K562 (cell line): ENCODE results near the gene LY6G6F. TPM values are rescaled to one million over a fixed set of nuclear protein-coding genes. Genes with fewer than 3 reads are reported as not detected.
A peak's percentile ranks its signal among the peaks of the same experiment; 100 is the strongest.

Experiments used
- CBX8 ChIP-seq: fragments of 200-600 bp; sonication (generic); IDR thresholded peaks from 2 replicates; pipeline ENCODE4 v1.6.1; 2012; ENCODE audit warnings: borderline replicate concordance, mixed run types, low read depth, mild to moderate bottlenecking, moderate library complexity, mixed read lengths, low read length, control low read depth, inconsistent platforms; ENCODE audit not compliant: poor library complexity, severe bottlenecking; ENCODE audit errors: extremely low read depth
- FOXM1 ChIP-seq, 2 experiments: fragments of 450-650 bp in 1 of 2; sonication (generic) in 1 of 2; formaldehyde crosslinking in 1 of 2; IDR thresholded peaks; 2 replicates each; pipeline versions ENCODE4 v1.6.1 to v1.9.0; 2017 to 2022; ENCODE audit warnings: low read depth in 2 of 2, mild to moderate bottlenecking in 2 of 2, missing genetic modification reagents in 1 of 2, moderate library complexity in 1 of 2
- LCOR ChIP-seq: sonication (generic); formaldehyde crosslinking; IDR thresholded peaks from 2 replicates; pipeline ENCODE4 v1.8.0; 2022; ENCODE audit warnings: mild to moderate bottlenecking, missing genetic modification reagents
- ZNF184 ChIP-seq: sonication (generic); formaldehyde crosslinking; IDR thresholded peaks from 2 replicates; pipeline ENCODE4 v1.5.0; 2020; ENCODE audit warnings: missing genetic modification reagents
- ZNF444 ChIP-seq: fragments of 250-450 bp; sonication (Bioruptor Pico); IDR thresholded peaks from 2 replicates; pipeline ENCODE4 v1.4.0; 2020; ENCODE audit warnings: mild to moderate bottlenecking, moderate library complexity
- polyA plus RNA-seq, 8 experiments: library from polyadenylated mRNA; depleted of rRNA in 4 of 8; stranded (reverse) in 5 of 8; unstranded in 3 of 8; fragments of >200 nt; fragmentation: Nextera tagmentation in 2 of 8; fragmentation: Illumina TruSeq in 1 of 8; extraction: Ambion mirVana in 2 of 8; extraction: Trizol in 1 of 8; gene quantifications; 2 replicates each; pipeline versions ENCODE4 v1.2.1 to v1.2.3, GENCODE V29; 2011 to 2014; ENCODE audit warnings: inconsistent platforms in 1 of 8, missing spikeins in 1 of 8
- total RNA-seq, 7 experiments: library from RNA; depleted of rRNA in 6 of 7; stranded (reverse); fragments of >200 nt in 6 of 7; fragmentation: Illumina TruSeq in 2 of 7; extraction: Trizol in 2 of 7; gene quantifications; 2 replicates each; pipeline versions ENCODE4 v1.2.1 to v1.2.3, GENCODE V29; 2011 to 2021; ENCODE audit warnings: low replicate concordance in 1 of 7
- TF ChIP-seq, protein P1 (sequence below): fragments of 450-650 bp; conservative IDR thresholded peaks from 2 replicates; pipeline ENCODE4 v1.6.1; 2016; ENCODE audit warnings: missing genetic modification characterization, low read depth, mild to moderate bottlenecking, missing compliant biosample characterization, moderate library complexity
- TF ChIP-seq, protein P2 (sequence below): fragments of 150-350 bp; conservative IDR thresholded peaks from 2 replicates; pipeline ENCODE4 v1.6.1; 2014; ENCODE audit warnings: low read length
- TF ChIP-seq, protein P3 (sequence below): fragments of 200-400 bp; formaldehyde crosslinking; IDR thresholded peaks from 2 replicates; pipeline ENCODE4 v1.6.1; 2017; ENCODE audit warnings: mild to moderate bottlenecking, low read depth, low read length, moderate library complexity
- TF ChIP-seq, protein P4 (sequence below): fragments of 250-450 bp; sonication (Bioruptor Pico); IDR thresholded peaks from 2 replicates; pipeline ENCODE4 v1.4.0; 2020; ENCODE audit warnings: mild to moderate bottlenecking, moderate library complexity
- TF ChIP-seq, protein P5 (sequence below): IDR thresholded peaks from 2 replicates; pipeline ENCODE4 v1.6.1; 2016; ENCODE audit warnings: missing genetic modification characterization, missing compliant biosample characterization

The LY6G6F gene
- total and polyA plus RNA-seq, 9 of the 15 experiments (the other 6 are each of a cell fraction or from before 2014, with no cell fraction given) = 0.14 to 0.50 (median 0.28) TPM; not detected in 2

DNA sequence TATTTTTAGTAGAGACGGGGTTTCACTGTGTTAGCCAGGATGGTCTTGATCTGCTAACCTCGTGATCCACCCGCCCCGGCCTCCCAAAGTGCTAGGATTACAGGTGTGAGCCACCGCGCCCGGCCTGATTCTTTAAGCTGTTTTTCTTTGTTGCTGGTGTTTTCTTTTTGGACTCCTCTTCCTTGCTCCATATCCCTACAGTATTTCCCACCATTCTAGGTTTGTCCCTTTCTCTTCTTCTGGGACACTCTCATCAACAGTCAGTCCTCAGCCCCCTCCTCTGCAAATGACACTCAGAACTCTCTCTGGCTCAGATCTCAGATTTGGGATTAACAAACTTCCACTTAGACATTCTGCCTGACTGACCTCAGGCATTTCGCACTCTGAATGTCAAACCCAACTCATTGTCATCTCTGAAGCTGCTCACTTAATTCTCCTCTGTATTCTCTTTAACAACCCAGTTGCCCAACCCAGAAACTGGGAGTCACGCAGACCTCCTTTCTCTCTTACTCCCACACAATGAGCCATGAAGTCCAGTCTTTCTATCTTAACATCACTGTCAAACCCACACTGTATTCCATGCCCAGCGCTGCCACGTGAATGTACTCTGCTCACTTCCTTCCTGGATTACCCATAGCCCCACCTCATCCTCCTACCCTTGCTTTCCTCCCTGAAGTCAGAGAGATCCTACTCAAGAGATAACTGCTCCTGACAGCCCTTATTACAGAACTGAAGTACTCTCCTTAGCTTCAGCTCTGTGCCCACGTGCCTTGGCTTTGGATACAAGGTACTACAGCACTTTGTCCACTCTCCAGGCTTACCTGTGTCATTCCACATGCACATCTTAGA, 19.1 kb downstream of the LY6G6F start (continued):
- TF ChIP-seq, protein P1, sequence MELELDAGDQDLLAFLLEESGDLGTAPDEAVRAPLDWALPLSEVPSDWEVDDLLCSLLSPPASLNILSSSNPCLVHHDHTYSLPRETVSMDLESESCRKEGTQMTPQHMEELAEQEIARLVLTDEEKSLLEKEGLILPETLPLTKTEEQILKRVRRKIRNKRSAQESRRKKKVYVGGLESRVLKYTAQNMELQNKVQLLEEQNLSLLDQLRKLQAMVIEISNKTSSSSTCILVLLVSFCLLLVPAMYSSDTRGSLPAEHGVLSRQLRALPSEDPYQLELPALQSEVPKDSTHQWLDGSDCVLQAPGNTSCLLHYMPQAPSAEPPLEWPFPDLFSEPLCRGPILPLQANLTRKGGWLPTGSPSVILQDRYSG (tag) = peak; percentile 70; the same call in 1 of the 2 replicates
- no peak for TF ChIP-seq ZNF184 (CRISPR knock-in tag)
- no peak for TF ChIP-seq FOXM1 (IDR thresholded peaks at IDR 0.05; ENCODE audit: low read depth)
- TF ChIP-seq FOXM1 (CRISPR knock-in tag; IDR thresholded peaks at IDR 0.05; ENCODE audit: low read depth) = 0 out of 2 replicates have a peak, but pooled peaks have one; percentile 6
- TF ChIP-seq LCOR (CRISPR knock-in tag) = 0 out of 2 replicates have a peak, but pooled peaks have one; percentile 62
- TF ChIP-seq ZNF444 (CRISPR knock-in tag) = 0 out of 2 replicates have a peak, but pooled peaks have one; percentile 60
- TF ChIP-seq, protein P2, sequence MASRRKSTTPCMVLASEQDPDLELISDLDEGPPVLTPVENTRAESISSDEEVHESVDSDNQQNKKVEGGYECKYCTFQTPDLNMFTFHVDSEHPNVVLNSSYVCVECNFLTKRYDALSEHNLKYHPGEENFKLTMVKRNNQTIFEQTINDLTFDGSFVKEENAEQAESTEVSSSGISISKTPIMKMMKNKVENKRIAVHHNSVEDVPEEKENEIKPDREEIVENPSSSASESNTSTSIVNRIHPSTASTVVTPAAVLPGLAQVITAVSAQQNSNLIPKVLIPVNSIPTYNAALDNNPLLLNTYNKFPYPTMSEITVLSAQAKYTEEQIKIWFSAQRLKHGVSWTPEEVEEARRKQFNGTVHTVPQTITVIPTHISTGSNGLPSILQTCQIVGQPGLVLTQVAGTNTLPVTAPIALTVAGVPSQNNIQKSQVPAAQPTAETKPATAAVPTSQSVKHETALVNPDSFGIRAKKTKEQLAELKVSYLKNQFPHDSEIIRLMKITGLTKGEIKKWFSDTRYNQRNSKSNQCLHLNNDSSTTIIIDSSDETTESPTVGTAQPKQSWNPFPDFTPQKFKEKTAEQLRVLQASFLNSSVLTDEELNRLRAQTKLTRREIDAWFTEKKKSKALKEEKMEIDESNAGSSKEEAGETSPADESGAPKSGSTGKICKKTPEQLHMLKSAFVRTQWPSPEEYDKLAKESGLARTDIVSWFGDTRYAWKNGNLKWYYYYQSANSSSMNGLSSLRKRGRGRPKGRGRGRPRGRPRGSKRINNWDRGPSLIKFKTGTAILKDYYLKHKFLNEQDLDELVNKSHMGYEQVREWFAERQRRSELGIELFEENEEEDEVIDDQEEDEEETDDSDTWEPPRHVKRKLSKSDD = no peak
- TF ChIP-seq, protein P3, sequence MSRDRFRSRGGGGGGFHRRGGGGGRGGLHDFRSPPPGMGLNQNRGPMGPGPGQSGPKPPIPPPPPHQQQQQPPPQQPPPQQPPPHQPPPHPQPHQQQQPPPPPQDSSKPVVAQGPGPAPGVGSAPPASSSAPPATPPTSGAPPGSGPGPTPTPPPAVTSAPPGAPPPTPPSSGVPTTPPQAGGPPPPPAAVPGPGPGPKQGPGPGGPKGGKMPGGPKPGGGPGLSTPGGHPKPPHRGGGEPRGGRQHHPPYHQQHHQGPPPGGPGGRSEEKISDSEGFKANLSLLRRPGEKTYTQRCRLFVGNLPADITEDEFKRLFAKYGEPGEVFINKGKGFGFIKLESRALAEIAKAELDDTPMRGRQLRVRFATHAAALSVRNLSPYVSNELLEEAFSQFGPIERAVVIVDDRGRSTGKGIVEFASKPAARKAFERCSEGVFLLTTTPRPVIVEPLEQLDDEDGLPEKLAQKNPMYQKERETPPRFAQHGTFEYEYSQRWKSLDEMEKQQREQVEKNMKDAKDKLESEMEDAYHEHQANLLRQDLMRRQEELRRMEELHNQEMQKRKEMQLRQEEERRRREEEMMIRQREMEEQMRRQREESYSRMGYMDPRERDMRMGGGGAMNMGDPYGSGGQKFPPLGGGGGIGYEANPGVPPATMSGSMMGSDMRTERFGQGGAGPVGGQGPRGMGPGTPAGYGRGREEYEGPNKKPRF = no peak
- TF ChIP-seq, protein P4, sequence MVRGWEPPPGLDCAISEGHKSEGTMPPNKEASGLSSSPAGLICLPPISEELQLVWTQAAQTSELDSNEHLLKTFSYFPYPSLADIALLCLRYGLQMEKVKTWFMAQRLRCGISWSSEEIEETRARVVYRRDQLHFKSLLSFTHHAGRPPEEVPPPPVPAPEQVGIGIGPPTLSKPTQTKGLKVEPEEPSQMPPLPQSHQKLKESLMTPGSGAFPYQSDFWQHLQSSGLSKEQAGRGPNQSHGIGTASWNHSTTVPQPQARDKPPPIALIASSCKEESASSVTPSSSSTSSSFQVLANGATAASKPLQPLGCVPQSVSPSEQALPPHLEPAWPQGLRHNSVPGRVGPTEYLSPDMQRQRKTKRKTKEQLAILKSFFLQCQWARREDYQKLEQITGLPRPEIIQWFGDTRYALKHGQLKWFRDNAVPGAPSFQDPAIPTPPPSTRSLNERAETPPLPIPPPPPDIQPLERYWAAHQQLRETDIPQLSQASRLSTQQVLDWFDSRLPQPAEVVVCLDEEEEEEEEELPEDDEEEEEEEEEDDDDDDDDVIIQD = peak; percentile 47; the same call in 1 of the 2 replicates
- TF ChIP-seq, protein P5, sequence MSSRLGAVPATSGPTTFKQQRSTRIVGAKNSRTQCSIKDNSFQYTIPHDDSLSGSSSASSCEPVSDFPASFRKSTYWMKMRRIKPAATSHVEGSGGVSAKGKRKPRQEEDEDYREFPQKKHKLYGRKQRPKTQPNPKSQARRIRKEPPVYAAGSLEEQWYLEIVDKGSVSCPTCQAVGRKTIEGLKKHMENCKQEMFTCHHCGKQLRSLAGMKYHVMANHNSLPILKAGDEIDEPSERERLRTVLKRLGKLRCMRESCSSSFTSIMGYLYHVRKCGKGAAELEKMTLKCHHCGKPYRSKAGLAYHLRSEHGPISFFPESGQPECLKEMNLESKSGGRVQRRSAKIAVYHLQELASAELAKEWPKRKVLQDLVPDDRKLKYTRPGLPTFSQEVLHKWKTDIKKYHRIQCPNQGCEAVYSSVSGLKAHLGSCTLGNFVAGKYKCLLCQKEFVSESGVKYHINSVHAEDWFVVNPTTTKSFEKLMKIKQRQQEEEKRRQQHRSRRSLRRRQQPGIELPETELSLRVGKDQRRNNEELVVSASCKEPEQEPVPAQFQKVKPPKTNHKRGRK = no peak
- no peak for TF ChIP-seq CBX8
